Heart right ventricle (tissue), 16 donors: ENCODE data around the gene STX16. TPM values are rescaled to one million over a fixed set of nuclear protein-coding genes. Genes with fewer than 3 reads are reported as not detected.

Source experiments
- ATAC-seq, 8 donors: fragments of 200-7000 bp; cut with Tn5 transposase; one replicate each; pipeline ENCODE4 v1.9.1; 2020; ENCODE audit warnings: mild to moderate bottlenecking in 8 of 8, moderate library complexity in 8 of 8, moderate number of reproducible peaks in 1 of 8
- DNase-seq, 2 donors: peaks; one replicate each; pipeline ENCODE4 v3.0.0-alpha.2; 2020
- H3K27ac ChIP-seq, 10 donors: fragments of 200-600 bp; sonication (generic) in 2 of 10; one replicate each; pipeline versions ENCODE4 v1.5.0 to v1.8.0; 2020 to 2022; ENCODE audit warnings: mild to moderate bottlenecking in 3 of 10
- H3K27me3 ChIP-seq, 7 donors: fragments of 200-600 bp; one replicate each; pipeline ENCODE4 v1.8.0; 2021 to 2022; ENCODE audit warnings: mild to moderate bottlenecking in 2 of 7
- H3K36me3 ChIP-seq, 9 donors: fragments of 200-600 bp; sonication (generic) in 1 of 9; one replicate each; pipeline versions ENCODE4 v1.5.0 to v1.8.0; 2020 to 2022; ENCODE audit warnings: mild to moderate bottlenecking in 2 of 9
- H3K4me1 ChIP-seq, 9 donors: fragments of 200-600 bp; sonication (generic) in 1 of 9; one replicate each; pipeline versions ENCODE4 v1.5.0 to v1.8.0; 2020 to 2022; ENCODE audit warnings: mild to moderate bottlenecking in 4 of 9
- H3K4me3 ChIP-seq, 10 donors: fragments of 200-600 bp; sonication (generic) in 2 of 10; one replicate each; pipeline versions ENCODE4 v1.5.0 to v1.8.0; 2020 to 2022; ENCODE audit warnings: mild to moderate bottlenecking in 7 of 10, moderate library complexity in 2 of 10
- H3K9me3 ChIP-seq, 11 donors: fragments of 200-600 bp in 10 of 11; sonication (generic) in 2 of 11; one replicate each; pipeline versions ENCODE4 v1.5.0 to v1.8.0; 2013 to 2022; ENCODE audit warnings: mild to moderate bottlenecking in 2 of 11, control low read depth in 1 of 11, moderate library complexity in 1 of 11
- WGBS, 2 donors: extraction: QIAGEN DNeasy Blood & Tissue Kit; methylation state at CpG; one replicate each; pipeline ENCODE4 v1.1.7; 2013; ENCODE audit warnings: inconsistent platforms in 1 of 2; 5-methylcytosine and 5-hydroxymethylcytosine counted together
- intact Hi-C, 10 donors: fragments of 100-400 bp; cut with DNase I; formaldehyde crosslinking; loops; one replicate each; pipeline versions ENCODE4 v1.11.1 to v1.14.2; 2022
- polyA plus RNA-seq, 2 donors: library from polyadenylated mRNA; stranded (reverse); fragments of 200-250 nt; gene quantifications; one replicate each; pipeline ENCODE4 v1.2.3, GENCODE V29; 2013
- total RNA-seq, 10 donors: library from RNA; stranded (reverse); fragmentation: NEBNext Ultra II Directional in 3 of 10; extraction: Animal tissue kit (Norgen Biotek cat#: 25700) in 3 of 10; gene quantifications; one replicate each; pipeline versions ENCODE4 v1.2.1 to v1.2.4, GENCODE V29; 2021 to 2023
- TF ChIP-seq, protein P1 (sequence below), 9 donors: fragments of 200-600 bp; sonication (generic) in 2 of 9; IDR thresholded peaks; one replicate each; pipeline versions ENCODE4 v1.5.0 to v1.8.0; 2021 to 2022; ENCODE audit warnings: antibody characterized with exemption in 9 of 9, mild to moderate bottlenecking in 5 of 9, moderate library complexity in 1 of 9
- donor health status: Arrhythmogenic right ventricular cardiomyopathy.
- donor health status: ischemic (EF 13 %, LVEDD 7.1; RV severe dilation, severe dysfunction).
- donor health status: healthy with polysubstance abuse.
- donor health status: DM: no; HTN: yes; CAD: no.
- donor health status: DM: no; HTN: no; CAD: no.
- donor health status: ischemic (EF 25% LVEDD 6.9; RV normal size, moderate dysfunction).
- donor health status: ischemic (EF 25% LVEDD 5.7; RV mildly dilated, moderate dysfunction).
- donor health status: healthy.
- donor health status: DM: yes; HTN: yes; CAD: no.
- donor health status: Ischemic cardiomyopathy.
- donor health status: ischemic (EF 35%, LVEDD 5.7; RV mildly dilated, moderate dysfunction).
- donor health status: nonischemic (EF 11% LVEDD 7.7; RV severe dilation, severe dysfunction).
- donor health status: DM: yes; HTN: yes; CAD: no.
- donor health status: PGD.
- donor health status: ischemic (EF 29% LVEDD 5.4; RV normal size, mild dysfunction).
- donor health status: nonischemic (EF 23%, LVEDD 6.1; RV moderate dilation, normal function).

Gene STX16
- total and polyA plus RNA-seq, 12 donors, result 17.1 to 57.6 (median 27.0) TPM

- Histone ChIP-seq H3K27me3 (no peaks in the 10 kb centered on the region), H3K4me3 (no peak overlapping the region), H3K36me3 (peaks cover 0 to 56% (median 24%) of the 10 kb centered on the region in 9 donors), H3K9me3 (no peaks in the 10 kb centered on the region), H3K4me1 (peaks cover 14 to 43% (median 31%) of the 10 kb centered on the region in 9 donors), H3K27ac (no peak overlapping the region)
- 88 to 91% methylated on average over 9 of the region's 9 CpGs for WGBS, 2 donors
- DNase-seq (no peak), ATAC-seq (no peak)
- TF ChIP-seq, protein P1, sequence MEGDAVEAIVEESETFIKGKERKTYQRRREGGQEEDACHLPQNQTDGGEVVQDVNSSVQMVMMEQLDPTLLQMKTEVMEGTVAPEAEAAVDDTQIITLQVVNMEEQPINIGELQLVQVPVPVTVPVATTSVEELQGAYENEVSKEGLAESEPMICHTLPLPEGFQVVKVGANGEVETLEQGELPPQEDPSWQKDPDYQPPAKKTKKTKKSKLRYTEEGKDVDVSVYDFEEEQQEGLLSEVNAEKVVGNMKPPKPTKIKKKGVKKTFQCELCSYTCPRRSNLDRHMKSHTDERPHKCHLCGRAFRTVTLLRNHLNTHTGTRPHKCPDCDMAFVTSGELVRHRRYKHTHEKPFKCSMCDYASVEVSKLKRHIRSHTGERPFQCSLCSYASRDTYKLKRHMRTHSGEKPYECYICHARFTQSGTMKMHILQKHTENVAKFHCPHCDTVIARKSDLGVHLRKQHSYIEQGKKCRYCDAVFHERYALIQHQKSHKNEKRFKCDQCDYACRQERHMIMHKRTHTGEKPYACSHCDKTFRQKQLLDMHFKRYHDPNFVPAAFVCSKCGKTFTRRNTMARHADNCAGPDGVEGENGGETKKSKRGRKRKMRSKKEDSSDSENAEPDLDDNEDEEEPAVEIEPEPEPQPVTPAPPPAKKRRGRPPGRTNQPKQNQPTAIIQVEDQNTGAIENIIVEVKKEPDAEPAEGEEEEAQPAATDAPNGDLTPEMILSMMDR (IDR thresholded peaks at IDR 0.05), result no peak
- intact Hi-C loops, result no loop called here
Measured at GRCh38 chr20:58695084-58695722, 44.1 kb downstream of the STX16 start.

- ATAC-seq (no peak), DNase-seq (no peak)
- TF ChIP-seq, protein P1 (IDR thresholded peaks at IDR 0.05), result no peak
- H3K4me3 ChIP-seq, result no peak overlapping the region
- 86 to 88% methylated on average over 10 of the region's 10 CpGs for WGBS, 2 donors
- no peak overlapping the region for H3K27ac ChIP-seq
- intact Hi-C loops, result no loop called here
- H3K27me3 ChIP-seq, result no peaks in the 10 kb centered on the region
- peaks cover 0 to 64% (median 25%) of the 10 kb centered on the region in 9 donors for H3K36me3 ChIP-seq
- H3K4me1 ChIP-seq, result peaks cover 14 to 35% (median 26%) of the 10 kb centered on the region in 9 donors
- no peaks in the 10 kb centered on the region for H3K9me3 ChIP-seq
Measured at GRCh38 chr20:58695895-58696375, 44.9 kb downstream of the STX16 start.

- DNase-seq (no peak), ATAC-seq (no peak)
- Histone ChIP-seq H3K4me3 (no peak overlapping the region), H3K4me1 (peaks cover 14 to 30% (median 25%) of the 10 kb centered on the region in 9 donors), H3K36me3 (peaks cover 0 to 67% (median 25%) of the 10 kb centered on the region in 9 donors), H3K27me3 (no peaks in the 10 kb centered on the region), H3K9me3 (no peaks in the 10 kb centered on the region), H3K27ac (no peak overlapping the region)
- TF ChIP-seq, protein P1 (IDR thresholded peaks at IDR 0.05), result no peak
- intact Hi-C loops, result no loop called here
- 93 to 95% methylated on average over 10 of the region's 10 CpGs for WGBS, 2 donors
Measured at GRCh38 chr20:58696411-58696961, 45.4 kb downstream of the STX16 start.

- Histone ChIP-seq H3K27me3 (no peaks in the 10 kb centered on the region), H3K27ac (no peak overlapping the region), H3K36me3 (peaks cover 0 to 75% (median 29%) of the 10 kb centered on the region in 9 donors), H3K4me1 (peaks cover 14 to 22% (median 16%) of the 10 kb centered on the region in 9 donors), H3K4me3 (no peak overlapping the region), H3K9me3 (no peaks in the 10 kb centered on the region)
- DNase-seq, result no peak
- ATAC-seq, result no peak
- intact Hi-C loops, result no loop called here
- TF ChIP-seq, protein P1 (IDR thresholded peaks at IDR 0.05), result no peak
- 70 to 82% methylated on average over 21 of the region's 21 CpGs for WGBS, 2 donors
Measured at GRCh38 chr20:58697201-58697866, 46.3 kb downstream of the STX16 start.
